Endothelial cell of umbilical vein (primary cell): ENCODE measurements around the gene ATOH1. TPM values are rescaled to one million over a fixed set of nuclear protein-coding genes. Genes with fewer than 3 reads are reported as not detected.

ENCODE experiments used
- BruUV-seq: library from RNA; stranded (reverse); fragments of 400-500 nt; replicated peaks from 2 replicates; lab custom pipeline; 2021; lab: Mats Ljungman, UMichigan
- CTCF ChIA-PET: fragments of 300-600, 350-600 bp; sonication (Branson Sonifier 250); formaldehyde crosslinking; loops from one replicate; lab custom pipeline; 2021; ENCODE audit warnings: antibody characterized with exemption, inconsistent platforms; lab: Charles Lee
- POLR2A ChIA-PET: fragments of 300-600, 350-600 bp; sonication (Branson Sonifier 250); formaldehyde crosslinking; loops from one replicate; lab custom pipeline; 2021; ENCODE audit warnings: antibody characterized with exemption, inconsistent platforms; lab: Charles Lee
- DNase-seq: peaks from one replicate; pipeline ENCODE4 v3.0.0-alpha.2; 2011; ENCODE audit warnings: low read depth, low spot score
- FAIRE-seq: peaks from 2 replicates; lab custom pipeline; 2011; peaks lifted over from hg19 to GRCh38; lab: Jason Lieb, UNC
- H2AFZ ChIP-seq: 2 replicates; pipeline ENCODE4 v1.6.0; 2012; ENCODE audit warnings: low read depth, low read length, control low read depth, inconsistent platforms
- H3K27ac ChIP-seq: 2 replicates; pipeline ENCODE4 v1.5.1; 2011; ENCODE audit warnings: low read depth, mild to moderate bottlenecking, control low read depth, low read length, moderate library complexity; ENCODE audit not compliant: insufficient read depth
- H3K27me3 ChIP-seq, 2 experiments: 2 replicates each; pipeline versions ENCODE4 v1.6.0 to v1.6.1; 2011; ENCODE audit warnings: low read length in 2 of 2, mixed read lengths in 1 of 2; ENCODE audit not compliant: control insufficient read depth in 2 of 2, insufficient read depth in 2 of 2
- H3K36me3 ChIP-seq, 2 experiments: 2 replicates in 1 of 2; 3 replicates in 1 of 2; pipeline ENCODE4 v1.5.1; 2011; ENCODE audit warnings: low read length in 2 of 2, mild to moderate bottlenecking in 1 of 2, moderate library complexity in 1 of 2; ENCODE audit not compliant: control insufficient read depth in 2 of 2, insufficient read depth in 2 of 2; ENCODE audit errors: extremely low read depth in 1 of 2
- H3K4me1 ChIP-seq: 3 replicates; pipeline ENCODE4 v1.5.1; 2011; ENCODE audit warnings: mild to moderate bottlenecking, low read length; ENCODE audit not compliant: control insufficient read depth, insufficient read depth; ENCODE audit errors: extremely low read depth
- H3K4me2 ChIP-seq: 2 replicates; pipeline ENCODE4 v1.6.1; 2011; ENCODE audit warnings: low read length, control low read depth, mixed read lengths; ENCODE audit not compliant: insufficient read depth
- H3K4me3 ChIP-seq, 3 experiments: fragments of 200-600 bp in 1 of 3; sonication (generic), shearing (Covaris generic) in 1 of 3; replicated peaks in 1 of 3; 2 replicates each; pipeline ENCODE4 v1.5.1; 2011 to 2016; ENCODE audit warnings: control low read depth in 3 of 3, low read length in 3 of 3, mild to moderate bottlenecking in 2 of 3, inconsistent platforms in 1 of 3, low read depth in 1 of 3, moderate library complexity in 1 of 3; ENCODE audit not compliant: insufficient read depth in 1 of 3
- H3K79me2 ChIP-seq: 2 replicates; pipeline ENCODE4 v1.6.0; 2012; ENCODE audit warnings: low read length, inconsistent platforms; ENCODE audit not compliant: control insufficient read depth, insufficient read depth
- H3K9ac ChIP-seq: replicated peaks from 2 replicates; pipeline ENCODE3; 2011; ENCODE audit warnings: low read length, control low read depth; ENCODE audit not compliant: insufficient read depth; ENCODE audit errors: extremely low read depth
- H3K9me1 ChIP-seq: replicated peaks from 3 replicates; pipeline ENCODE4 v1.6.0; 2011; ENCODE audit warnings: mild to moderate bottlenecking, low read length; ENCODE audit not compliant: control insufficient read depth, insufficient read depth; ENCODE audit errors: extremely low read depth
- H3K9me3 ChIP-seq: replicated peaks from 2 replicates; pipeline ENCODE4 v1.5.1; 2012; ENCODE audit warnings: low read length, inconsistent platforms; ENCODE audit not compliant: control insufficient read depth, insufficient read depth
- H4K20me1 ChIP-seq: replicated peaks from 2 replicates; pipeline ENCODE3; 2011; ENCODE audit warnings: mild to moderate bottlenecking, low read length; ENCODE audit not compliant: control insufficient read depth, insufficient read depth; ENCODE audit errors: extremely low read depth
- CTCF ChIP-seq, 2 donors: IDR thresholded peaks; 1 replicate in 1 of 2; 2 replicates in 1 of 2; pipeline ENCODE4 v1.5.1; 2011; ENCODE audit warnings: low read length in 2 of 2, mild to moderate bottlenecking in 2 of 2, moderate library complexity in 2 of 2, control low read depth in 1 of 2, inconsistent platforms in 1 of 2, low read depth in 1 of 2; ENCODE audit not compliant: insufficient read depth in 1 of 2; ENCODE audit errors: extremely low read depth in 1 of 2
- EZH2 ChIP-seq: IDR thresholded peaks from 2 replicates; pipeline ENCODE4 v1.6.1; 2012; ENCODE audit warnings: borderline replicate concordance, low read depth, mild to moderate bottlenecking, moderate library complexity, low read length, inconsistent platforms; ENCODE audit not compliant: severe bottlenecking
- FOS ChIP-seq: IDR thresholded peaks from 2 replicates; pipeline ENCODE4 v1.6.1; 2011; ENCODE audit warnings: mild to moderate bottlenecking, low read length, moderate library complexity, borderline replicate concordance; ENCODE audit not compliant: insufficient read depth
- GATA2 ChIP-seq: IDR thresholded peaks from 2 replicates; pipeline ENCODE4 v1.7.0; 2011; ENCODE audit warnings: low read depth, mild to moderate bottlenecking, moderate library complexity, mixed read lengths, low read length; ENCODE audit not compliant: insufficient read length, insufficient read depth
- JUN ChIP-seq: IDR thresholded peaks from 2 replicates; pipeline ENCODE4 v1.6.1; 2011; ENCODE audit warnings: borderline replicate concordance, low read depth; ENCODE audit not compliant: insufficient read length, insufficient read depth
- MAX ChIP-seq: IDR thresholded peaks from 2 replicates; pipeline ENCODE4 v1.6.1; 2011; ENCODE audit not compliant: insufficient read depth, insufficient read length
- MYC ChIP-seq: IDR thresholded peaks from one replicate; pipeline ENCODE4 v1.6.1; 2011; ENCODE audit warnings: mild to moderate bottlenecking, low read depth, low read length
- POLR2A ChIP-seq: IDR thresholded peaks from 2 replicates; pipeline ENCODE4 v1.6.1; 2012; ENCODE audit warnings: low read depth, mild to moderate bottlenecking, control low read depth, low read length
- POLR2AphosphoS5 ChIP-seq: IDR thresholded peaks from 2 replicates; pipeline ENCODE4 v1.6.1; 2012; ENCODE audit warnings: low read depth, mild to moderate bottlenecking, control low read depth, low read length, moderate library complexity; ENCODE audit not compliant: insufficient read depth
- dilution Hi-C: fragments of 300-500 bp; cut with MboI; formaldehyde crosslinking; loops from one replicate; pipeline ENCODE4 v1.15.0; 2019; ENCODE audit warnings: low sequenced_read_pairs; ENCODE audit not compliant: extremely low pct_ligation_motif_present
- intact Hi-C: fragments of 100-400 bp; cut with micrococcal nuclease; formaldehyde crosslinking; loops from one replicate; pipeline ENCODE4 v1.10.0; 2022
- polyA plus RNA-seq, 4 experiments: library from polyadenylated mRNA; depleted of rRNA in 3 of 4; stranded (reverse) in 3 of 4; unstranded in 1 of 4; fragments of >200 nt; gene quantifications; 2 replicates each; pipeline versions ENCODE4 v1.2.1 to v1.2.3, GENCODE V29; 2011 to 2012; ENCODE audit warnings: missing spikeins in 1 of 4
- total RNA-seq: library from RNA; stranded (reverse); gene quantifications from 2 replicates; pipeline ENCODE4 v1.2.3, GENCODE V29; 2021

The ATOH1 gene
- total and polyA plus RNA-seq, 2 donors (not counting 3 experiments of a cell fraction or from before 2014, with no cell fraction given) = not detected

DNA sequence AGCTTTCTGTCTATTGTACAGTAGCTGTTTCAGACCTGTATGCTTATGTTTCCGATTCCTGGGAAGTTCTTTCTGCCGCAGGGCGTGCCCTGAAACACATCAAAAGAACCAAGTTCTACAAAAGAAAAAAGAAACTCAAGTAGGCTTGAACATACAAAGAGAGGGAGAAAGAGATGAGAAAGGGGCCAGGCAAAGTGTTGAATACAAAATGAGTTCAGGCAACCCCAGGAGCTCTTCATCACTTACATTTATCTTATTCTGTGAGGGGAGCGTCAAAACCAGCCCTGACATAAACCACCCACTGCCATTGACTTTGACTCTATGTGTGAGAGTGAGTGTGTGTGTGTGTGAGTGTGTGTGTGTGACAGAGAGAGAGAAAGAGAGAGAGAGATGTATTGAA, 26.5 kb upstream of the ATOH1 start:
- TF ChIP-seq POLR2A (no peak), JUN (no peak), GATA2 (no peak)
- no peak overlapping the region for H2AFZ ChIP-seq
- H3K4me2 ChIP-seq = no peak overlapping the region
- CTCF ChIA-PET = interaction anchor here (0.9 to 1.5 kb wide), 2 partner anchors 8 to 10 kb away, joined by 4 read pairs; no protein-coding TSS in a partner anchor
- H3K79me2 ChIP-seq = no peaks in the 10 kb centered on the region
- H3K27ac ChIP-seq = no peak overlapping the region
- no peaks in the 10 kb centered on the region for H4K20me1 ChIP-seq
- H3K9me1 ChIP-seq = no peaks in the 10 kb centered on the region
- H3K9me3 ChIP-seq = no peaks in the 10 kb centered on the region
- POLR2A ChIA-PET = no interaction called here
- FAIRE-seq (no peak), DNase-seq (no peak)
- intact Hi-C loops (no loop called here), dilution Hi-C loops (no loop called here)
- no peak overlapping the region for H3K4me3 ChIP-seq
- no peak overlapping the region for H3K9ac ChIP-seq
- peaks cover 2 to 10% of the 10 kb centered on the region in 2 experiments for H3K27me3 ChIP-seq
- no peaks in the 10 kb centered on the region for H3K4me1 ChIP-seq
- no TSS peak for BruUV-seq
- no peaks in the 10 kb centered on the region for H3K36me3 ChIP-seq

GRCh38 chr4:93809773-93810172, 18.8 kb upstream of the ATOH1 start:
- H4K20me1 ChIP-seq = no peaks in the 10 kb centered on the region
- H3K4me2 ChIP-seq = no peak overlapping the region
- H2AFZ ChIP-seq = no peak overlapping the region
- H3K9ac ChIP-seq = no peak overlapping the region
- dilution Hi-C loops = no loop called here
- H3K9me1 ChIP-seq = no peaks in the 10 kb centered on the region
- BruUV-seq = no TSS peak
- H3K9me3 ChIP-seq = no peaks in the 10 kb centered on the region
- TF ChIP-seq EZH2 = no peak
- TF ChIP-seq POLR2A = no peak
- TF ChIP-seq POLR2AphosphoS5 = no peak
- TF ChIP-seq GATA2 = no peak
- no peak for TF ChIP-seq FOS
- no peak for TF ChIP-seq MAX
- TF ChIP-seq JUN = no peak
- no peak for TF ChIP-seq MYC
- no peak for TF ChIP-seq CTCF (IDR thresholded peaks at IDR 0.05; ENCODE audit: extremely low read depth in 1 of 2, insufficient read depth in 1 of 2, low read depth in 1 of 2, low read length in 2 of 2)
- FAIRE-seq (no peak), DNase-seq (no peak)
- no peaks in the 10 kb centered on the region for H3K4me1 ChIP-seq
- no peaks in the 10 kb centered on the region for H3K36me3 ChIP-seq
- H3K27me3 ChIP-seq = peaks cover 6 to 19% of the 10 kb centered on the region in 2 experiments
- POLR2A ChIA-PET = interaction anchor here (0.6 kb wide), 1 partner anchor 1572 kb away, joined by 8 read pairs; no protein-coding TSS in a partner anchor
- no peak overlapping the region for H3K4me3 ChIP-seq
- intact Hi-C loops = no loop called here
- CTCF ChIA-PET = interaction anchor here (1.4 kb wide), 1 partner anchor 8 kb away, joined by 4 read pairs; no protein-coding TSS in a partner anchor
- no peaks in the 10 kb centered on the region for H3K79me2 ChIP-seq
- no peak overlapping the region for H3K27ac ChIP-seq
